Omental fat pad (tissue), 4 donors: Measurements from ENCODE around the gene ACAN. TPM values are rescaled to one million over a fixed set of nuclear protein-coding genes. Genes with fewer than 3 reads are reported as not detected.

Source experiments
- ATAC-seq: fragments of 150-250 bp; one replicate; pipeline ENCODE4 v1.9.1; 2016; ENCODE audit warnings: mild to moderate bottlenecking, moderate library complexity; ENCODE audit not compliant: low FRiP score
- DNase-seq: peaks from one replicate; pipeline ENCODE4 v3.0.0-alpha.2; 2019; ENCODE audit warnings: low spot score
- total RNA-seq, 4 donors: library from RNA; depleted of rRNA; stranded (reverse); fragments of >200 nt; gene quantifications; one replicate each; pipeline ENCODE4 v1.1.0, GENCODE V29; 2016
- TF ChIP-seq, protein P1 (sequence below), 3 donors: fragments of 450-650 bp; IDR thresholded peaks; one replicate each; pipeline ENCODE4 v1.5.1; 2016 to 2017; ENCODE audit warnings: antibody characterized with exemption in 3 of 3, mild to moderate bottlenecking in 3 of 3, moderate library complexity in 2 of 3

The ACAN gene
- total RNA-seq, 4 donors from 2014 or later = 0.06 to 0.12 TPM; not detected in 2

DNA sequence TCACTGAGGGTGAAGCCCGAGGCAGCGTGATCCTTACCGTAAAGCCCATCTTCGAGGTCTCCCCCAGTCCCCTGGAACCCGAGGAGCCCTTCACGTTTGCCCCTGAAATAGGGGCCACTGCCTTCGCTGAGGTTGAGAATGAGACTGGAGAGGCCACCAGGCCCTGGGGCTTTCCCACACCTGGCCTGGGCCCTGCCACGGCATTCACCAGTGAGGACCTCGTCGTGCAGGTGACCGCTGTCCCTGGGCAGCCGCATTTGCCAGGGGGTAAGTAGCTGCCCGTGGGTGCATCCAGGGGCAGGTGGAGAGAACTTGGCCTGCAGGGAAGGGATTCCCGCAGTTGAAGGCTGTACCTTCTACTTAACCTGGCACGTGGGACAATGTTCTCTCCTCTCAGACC, 42.4 kb downstream of the ACAN start:
- DNase-seq (no peak), ATAC-seq (no peak)
- TF ChIP-seq, protein P1, sequence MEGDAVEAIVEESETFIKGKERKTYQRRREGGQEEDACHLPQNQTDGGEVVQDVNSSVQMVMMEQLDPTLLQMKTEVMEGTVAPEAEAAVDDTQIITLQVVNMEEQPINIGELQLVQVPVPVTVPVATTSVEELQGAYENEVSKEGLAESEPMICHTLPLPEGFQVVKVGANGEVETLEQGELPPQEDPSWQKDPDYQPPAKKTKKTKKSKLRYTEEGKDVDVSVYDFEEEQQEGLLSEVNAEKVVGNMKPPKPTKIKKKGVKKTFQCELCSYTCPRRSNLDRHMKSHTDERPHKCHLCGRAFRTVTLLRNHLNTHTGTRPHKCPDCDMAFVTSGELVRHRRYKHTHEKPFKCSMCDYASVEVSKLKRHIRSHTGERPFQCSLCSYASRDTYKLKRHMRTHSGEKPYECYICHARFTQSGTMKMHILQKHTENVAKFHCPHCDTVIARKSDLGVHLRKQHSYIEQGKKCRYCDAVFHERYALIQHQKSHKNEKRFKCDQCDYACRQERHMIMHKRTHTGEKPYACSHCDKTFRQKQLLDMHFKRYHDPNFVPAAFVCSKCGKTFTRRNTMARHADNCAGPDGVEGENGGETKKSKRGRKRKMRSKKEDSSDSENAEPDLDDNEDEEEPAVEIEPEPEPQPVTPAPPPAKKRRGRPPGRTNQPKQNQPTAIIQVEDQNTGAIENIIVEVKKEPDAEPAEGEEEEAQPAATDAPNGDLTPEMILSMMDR (IDR thresholded peaks at IDR 0.05) = no peak

DNA sequence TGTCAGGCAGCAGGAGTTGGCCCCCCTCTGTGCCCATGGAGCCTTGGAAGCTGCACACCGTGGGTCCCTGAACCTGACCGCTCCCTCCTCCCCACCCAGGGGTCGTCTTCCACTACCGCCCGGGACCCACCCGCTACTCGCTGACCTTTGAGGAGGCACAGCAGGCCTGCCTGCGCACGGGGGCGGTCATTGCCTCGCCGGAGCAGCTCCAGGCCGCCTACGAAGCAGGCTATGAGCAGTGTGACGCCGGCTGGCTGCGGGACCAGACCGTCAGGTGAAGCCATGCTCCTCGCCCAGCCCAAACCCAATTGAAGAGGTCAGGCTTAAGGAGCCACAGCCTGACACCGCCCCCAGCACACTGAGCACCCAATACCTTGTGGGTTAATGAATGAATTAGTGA, 43.9 kb downstream of the ACAN start:
- DNase-seq (no peak), ATAC-seq (no peak)
- TF ChIP-seq, protein P1 (IDR thresholded peaks at IDR 0.05) = no peak

DNA sequence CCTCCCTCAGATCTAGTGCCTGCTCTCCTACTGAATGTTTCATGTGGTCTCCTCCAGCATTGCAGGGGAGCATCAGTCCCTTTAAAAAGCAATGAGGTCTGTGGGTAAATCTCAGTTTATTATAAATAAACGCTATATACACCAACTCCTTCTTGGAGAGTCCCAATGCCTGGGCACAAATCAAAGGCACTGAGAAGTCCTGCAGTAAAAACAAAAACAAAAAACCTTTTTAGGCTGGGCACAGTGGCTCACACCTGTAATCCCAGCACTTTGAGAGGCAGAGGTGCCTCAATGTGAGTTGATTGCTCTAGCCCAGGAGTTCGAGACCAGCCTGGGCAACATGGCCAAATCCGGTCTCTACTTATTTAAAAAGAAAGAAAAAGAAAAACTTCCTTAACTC, 45.0 kb downstream of the ACAN start:
- DNase-seq (no peak), ATAC-seq (no peak)
- TF ChIP-seq, protein P1 (IDR thresholded peaks at IDR 0.05) = no peak

DNA sequence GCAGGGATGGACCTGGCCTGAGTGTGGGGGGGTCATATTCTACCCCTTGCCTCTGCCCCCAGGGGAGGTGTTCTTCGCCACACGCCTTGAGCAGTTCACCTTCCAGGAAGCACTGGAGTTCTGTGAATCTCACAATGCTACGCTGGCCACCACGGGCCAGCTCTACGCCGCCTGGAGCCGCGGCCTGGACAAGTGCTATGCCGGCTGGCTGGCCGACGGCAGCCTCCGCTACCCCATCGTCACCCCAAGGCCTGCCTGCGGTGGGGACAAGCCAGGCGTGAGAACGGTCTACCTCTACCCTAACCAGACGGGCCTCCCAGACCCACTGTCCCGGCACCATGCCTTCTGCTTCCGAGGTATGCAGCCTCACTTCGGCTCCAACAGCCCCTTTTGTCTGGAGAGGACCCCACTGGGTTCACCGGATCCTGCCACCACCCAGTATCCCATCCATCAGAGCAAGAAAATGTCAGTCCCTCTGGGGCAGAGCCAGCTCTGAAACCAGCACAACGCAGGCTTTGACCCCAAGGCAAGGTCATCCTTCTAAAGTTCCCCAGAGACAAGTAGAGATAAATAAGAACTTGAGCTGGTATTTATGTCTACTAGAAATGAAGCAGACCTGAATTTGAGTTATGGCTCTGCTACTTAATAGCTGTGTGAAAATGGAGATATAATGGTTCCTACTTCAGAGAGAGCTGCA, 46.3 kb downstream of the ACAN start:
- ATAC-seq = no peak
- no peak for DNase-seq
- TF ChIP-seq, protein P1 (IDR thresholded peaks at IDR 0.05) = no peak

DNA sequence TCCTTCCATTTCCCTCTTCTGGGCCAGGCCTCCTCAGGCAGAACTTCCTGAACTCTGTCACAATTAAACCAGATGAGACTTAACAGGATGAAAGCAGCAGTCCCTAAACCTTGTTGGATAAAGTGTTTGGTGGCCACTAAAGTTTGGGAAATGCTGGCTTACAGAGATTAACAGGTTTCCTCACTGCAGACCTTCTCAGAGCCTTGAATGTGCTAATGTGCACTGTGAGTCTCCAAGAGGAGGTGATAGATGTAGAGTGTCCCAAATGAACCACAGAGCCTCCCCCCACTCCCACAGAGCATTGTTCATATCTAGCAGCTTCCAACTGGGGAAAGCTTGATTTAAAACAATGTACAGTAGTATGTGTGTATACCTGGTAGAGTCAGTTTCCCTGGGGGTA, 49.2 kb downstream of the ACAN start:
- TF ChIP-seq, protein P1 (IDR thresholded peaks at IDR 0.05) = no peak
- ATAC-seq (no peak), DNase-seq (no peak)

DNA sequence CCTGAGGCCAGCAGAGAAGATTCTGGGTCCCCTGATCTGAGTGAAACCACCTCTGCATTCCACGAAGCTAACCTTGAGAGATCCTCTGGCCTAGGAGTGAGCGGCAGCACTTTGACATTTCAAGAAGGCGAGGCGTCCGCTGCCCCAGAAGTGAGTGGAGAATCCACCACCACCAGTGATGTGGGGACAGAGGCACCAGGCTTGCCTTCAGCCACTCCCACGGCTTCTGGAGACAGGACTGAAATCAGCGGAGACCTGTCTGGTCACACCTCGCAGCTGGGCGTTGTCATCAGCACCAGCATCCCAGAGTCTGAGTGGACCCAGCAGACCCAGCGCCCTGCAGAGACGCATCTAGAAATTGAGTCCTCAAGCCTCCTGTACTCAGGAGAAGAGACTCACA, 55.7 kb downstream of the ACAN start:
- no peak for ATAC-seq
- no peak for DNase-seq
- TF ChIP-seq, protein P1 (IDR thresholded peaks at IDR 0.05) = no peak

DNA sequence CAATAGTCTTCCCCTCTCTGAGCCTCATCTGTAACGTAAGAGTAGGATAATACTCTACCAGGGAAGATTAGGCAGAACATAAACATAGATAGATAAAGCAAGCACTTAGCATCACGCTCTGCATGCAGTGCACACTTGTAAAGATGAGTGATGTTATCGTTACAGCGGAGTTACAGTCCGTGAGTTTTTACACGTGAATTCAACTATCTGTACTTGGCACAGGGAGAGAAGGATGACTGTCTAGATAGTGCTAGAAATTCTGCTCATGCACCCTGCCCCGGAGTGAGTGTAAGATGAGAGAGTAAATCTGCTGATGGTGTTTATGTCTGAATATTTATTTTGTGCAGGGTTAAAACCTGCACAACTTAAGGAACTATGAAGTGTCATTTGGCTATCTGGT, 56.3 kb downstream of the ACAN start:
- no peak for DNase-seq
- ATAC-seq = no peak
- TF ChIP-seq, protein P1 (IDR thresholded peaks at IDR 0.05) = no peak
